Heart left ventricle (tissue), 16 donors: ENCODE results near the gene HOXB3. TPM values are rescaled to one million over a fixed set of nuclear protein-coding genes. Genes with fewer than 3 reads are reported as not detected.

Experiments used
- ATAC-seq, 4 donors: fragments of 200-7000 bp; cut with Tn5 transposase; one replicate each; pipeline ENCODE4 v1.9.1; 2020 to 2022; ENCODE audit warnings: moderate library complexity in 4 of 4, mild to moderate bottlenecking in 3 of 4, moderate number of reproducible peaks in 1 of 4
- DNase-seq, 5 donors: peaks; one replicate each; pipeline ENCODE4 v3.0.0-alpha.2; 2020
- H3K27ac ChIP-seq, 12 donors: fragments of 200-600 bp; sonication (generic) in 4 of 12; one replicate each; pipeline versions ENCODE4 v1.5.0 to v1.8.0; 2016 to 2022; ENCODE audit warnings: mild to moderate bottlenecking in 2 of 12
- H3K27me3 ChIP-seq, 9 donors: fragments of 200-600 bp; sonication (generic) in 2 of 9; one replicate each; pipeline versions ENCODE4 v1.5.1 to v1.8.0; 2016 to 2022; ENCODE audit warnings: mild to moderate bottlenecking in 3 of 9
- H3K36me3 ChIP-seq, 9 donors: fragments of 200-600 bp; sonication (generic) in 2 of 9; one replicate each; pipeline versions ENCODE4 v1.5.0 to v1.8.0; 2018 to 2022; ENCODE audit warnings: mild to moderate bottlenecking in 2 of 9
- H3K4me1 ChIP-seq, 12 donors: fragments of 200-600 bp; sonication (generic) in 4 of 12; one replicate each; pipeline versions ENCODE4 v1.5.0 to v1.8.0; 2016 to 2022; ENCODE audit warnings: mild to moderate bottlenecking in 3 of 12
- H3K4me3 ChIP-seq, 12 donors: fragments of 200-600 bp; sonication (generic) in 4 of 12; one replicate each; pipeline versions ENCODE4 v1.5.0 to v1.8.0; 2017 to 2022; ENCODE audit warnings: mild to moderate bottlenecking in 9 of 12, moderate library complexity in 4 of 12
- H3K9me3 ChIP-seq, 12 donors: fragments of 200-600 bp; sonication (generic) in 4 of 12; one replicate each; pipeline versions ENCODE4 v1.5.0 to v1.8.0; 2016 to 2022; ENCODE audit warnings: mild to moderate bottlenecking in 1 of 12
- CTCF ChIP-seq, 12 donors: fragments of 200-600 bp; sonication (generic) in 4 of 12; IDR thresholded peaks; one replicate each; pipeline versions ENCODE4 v1.5.0 to v1.8.0; 2018 to 2022; ENCODE audit warnings: antibody characterized with exemption in 12 of 12, mild to moderate bottlenecking in 5 of 12
- POLR2A ChIP-seq, 2 donors: fragments of 450-650 bp; IDR thresholded peaks; one replicate each; pipeline ENCODE4 v1.6.1; 2017; ENCODE audit warnings: antibody characterized with exemption in 2 of 2, mild to moderate bottlenecking in 2 of 2, moderate library complexity in 2 of 2
- WGBS, 4 donors: extraction: QIAGEN DNeasy Blood & Tissue Kit in 2 of 4; methylation state at CpG; one replicate each; pipeline versions ENCODE4 v1.1.5 to v1.1.7; 2013 to 2018; 5-methylcytosine and 5-hydroxymethylcytosine counted together
- intact Hi-C, 10 donors: fragments of 100-400 bp; cut with DNase I; formaldehyde crosslinking; loops; one replicate each; pipeline versions ENCODE4 v1.11.1 to v1.14.2; 2022
- polyA plus RNA-seq, 2 donors: library from polyadenylated mRNA; stranded (reverse); fragments of 200-250 nt; gene quantifications; one replicate each; pipeline ENCODE4 v1.2.3, GENCODE V29; 2013
- total RNA-seq, 9 donors: library from RNA; depleted of rRNA in 2 of 9; stranded (reverse); fragments of >200 nt in 2 of 9; fragmentation: NEBNext Ultra II Directional in 3 of 9; extraction: Animal tissue kit (Norgen Biotek cat#: 25700) in 3 of 9; gene quantifications; one replicate each; pipeline versions ENCODE4 v1.1.0 to v1.2.4, GENCODE V29; 2016 to 2023
- donor health status: ischemic (EF 13 %, LVEDD 7.1; RV severe dilation, severe dysfunction).
- donor health status: healthy with polysubstance abuse.
- donor health status: DM: no; HTN: yes; CAD: no.
- donor health status: DM: no; HTN: no; CAD: no.
- donor health status: ischemic (EF 25% LVEDD 6.9; RV normal size, moderate dysfunction).
- donor health status: ischemic (EF 25% LVEDD 5.7; RV mildly dilated, moderate dysfunction).
- donor health status: healthy.
- donor health status: DM: yes; HTN: yes; CAD: no.
- donor health status: ischemic (EF 35%, LVEDD 5.7; RV mildly dilated, moderate dysfunction).
- donor health status: nonischemic (EF 11% LVEDD 7.7; RV severe dilation, severe dysfunction).
- donor health status: DM: yes; HTN: yes; CAD: no.
- donor health status: PGD.
- donor health status: ischemic (EF 29% LVEDD 5.4; RV normal size, mild dysfunction).
- donor health status: nonischemic (EF 23%, LVEDD 6.1; RV moderate dilation, normal function).

The HOXB3 gene
- total and polyA plus RNA-seq, 11 donors: 0.11 to 5.5 (median 2.0) TPM

- 25 to 41% (median 32%) methylated on average over 9 of the region's 9 CpGs for WGBS, 4 donors
- DNase-seq (no peak), ATAC-seq (no peak)
- Histone ChIP-seq H3K27ac (no peak overlapping the region), H3K36me3 (no peaks in the 10 kb centered on the region), H3K4me1 (peaks cover 0 to 31% (median 11%) of the 10 kb centered on the region in 12 donors), H3K9me3 (peaks cover 0 to 3% (median 0%) of the 10 kb centered on the region in 12 donors), H3K4me3 (no peak overlapping the region), H3K27me3 (peaks cover 82 to 100% (median 100%) of the 10 kb centered on the region in 9 donors)
- TF ChIP-seq CTCF (IDR thresholded peaks at IDR 0.05) (no peak), POLR2A (IDR thresholded peaks at IDR 0.05) (no peak)
- intact Hi-C loops: no loop called here
Observed at GRCh38 chr17:48606892-48607614, 17.0 kb upstream of the HOXB3 start.

GRCh38 chr17:48605991-48606891 is 16.2 kb upstream of the HOXB3 start:
- peaks cover 82 to 100% (median 100%) of the 10 kb centered on the region in 9 donors for H3K27me3 ChIP-seq
- H3K4me3 ChIP-seq: no peak overlapping the region
- H3K36me3 ChIP-seq: no peaks in the 10 kb centered on the region
- WGBS, 4 donors: 21 to 29% (median 21%) methylated on average over 41 of the region's 41 CpGs
- H3K27ac ChIP-seq: no peak overlapping the region
- intact Hi-C loops: no loop called here
- TF ChIP-seq CTCF (IDR thresholded peaks at IDR 0.05) (no peak), POLR2A (IDR thresholded peaks at IDR 0.05) (no peak)
- H3K4me1 ChIP-seq: peaks cover 0 to 24% (median 11%) of the 10 kb centered on the region in 12 donors
- DNase-seq: no peak
- ATAC-seq: no peak
- H3K9me3 ChIP-seq: peaks cover 0 to 3% (median 0%) of the 10 kb centered on the region in 12 donors

- H3K27ac ChIP-seq: no peak overlapping the region
- DNase-seq: no peak
- peaks cover 0 to 3% (median 0%) of the 10 kb centered on the region in 12 donors for H3K9me3 ChIP-seq
- ATAC-seq: no peak
- no peak overlapping the region for H3K4me3 ChIP-seq
- peaks cover 78 to 100% (median 98%) of the 10 kb centered on the region in 9 donors for H3K27me3 ChIP-seq
- 9 to 17% (median 15%) methylated on average over 9 to 10 of the region's 10 CpGs for WGBS, 4 donors
- intact Hi-C loops: no loop called here
- no peak for TF ChIP-seq POLR2A (IDR thresholded peaks at IDR 0.05)
- no peak for TF ChIP-seq CTCF (IDR thresholded peaks at IDR 0.05)
- no peaks in the 10 kb centered on the region for H3K36me3 ChIP-seq
- H3K4me1 ChIP-seq: peaks cover 0 to 16% (median 6%) of the 10 kb centered on the region in 12 donors
Observed at GRCh38 chr17:48605409-48605919, 15.4 kb upstream of the HOXB3 start.
